ENCODE results near the gene APOA1. TPM values are rescaled to one million over a fixed set of nuclear protein-coding genes. Genes with fewer than 3 reads are reported as not detected.

The APOA1 gene
- polyA plus RNA-seq, 4 donors, result 62.3 to 22,236 (median 8,002) TPM

- Histone ChIP-seq H3K36me3 (ENCODE audit: control insufficient read depth in 3 of 3, insufficient read depth in 2 of 3, low read depth in 1 of 3, low read length in 3 of 3) (peaks cover 11 to 60% (median 16%) of the 10 kb centered on the region in 3 donors), H3K27me3 (ENCODE audit: control insufficient read depth in 3 of 3, insufficient read depth in 3 of 3, low read length in 3 of 3) (no peaks in the 10 kb centered on the region), H3K4me3 (ENCODE audit: low read depth in 1 of 3, low read length in 3 of 3) (no peak overlapping the region), H3K9me3 (ENCODE audit: control insufficient read depth in 2 of 2, insufficient read depth in 1 of 2, low read depth in 1 of 2, low read length in 1 of 2) (no peaks in the 10 kb centered on the region), H3K4me1 (ENCODE audit: control insufficient read depth in 3 of 3, insufficient read depth in 2 of 3, low read depth in 1 of 3, low read length in 2 of 3) (peaks cover 8 to 14% (median 10%) of the 10 kb centered on the region in 3 donors), H3K27ac (ENCODE audit: low read depth in 1 of 3, low read length in 2 of 3) (no peak overlapping the region)
- no peak for DNase-seq
- FAIRE-seq, result no peak
- 88 to 90% (median 88%) methylated on average over 7 of the region's 7 CpGs for WGBS, 3 donors
Measured at GRCh38 chr11:116857936-116858335, 20.5 kb upstream of the APOA1 start.

DNA sequence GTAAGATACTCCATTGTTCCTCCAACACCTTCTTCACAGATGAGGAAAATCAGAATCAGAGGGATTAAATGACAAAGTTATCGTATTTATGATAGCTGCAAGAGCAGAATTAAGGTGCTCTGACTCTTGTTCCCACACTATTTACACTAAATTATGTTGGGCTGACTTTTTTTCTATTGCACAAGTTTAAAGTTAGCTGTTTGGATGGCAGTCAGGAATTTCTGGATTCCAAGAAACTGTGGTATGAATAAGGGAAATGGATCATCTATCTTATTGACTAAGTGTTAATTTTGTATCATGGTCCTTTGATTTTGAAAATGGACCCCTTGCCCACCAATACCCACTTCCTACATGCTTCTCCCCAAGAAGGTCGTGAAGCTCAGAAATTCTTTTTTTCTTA, 19.9 kb upstream of the APOA1 start:
- H3K27me3 ChIP-seq (ENCODE audit: control insufficient read depth in 3 of 3, insufficient read depth in 3 of 3, low read length in 3 of 3), result no peaks in the 10 kb centered on the region
- peaks cover 8 to 21% (median 16%) of the 10 kb centered on the region in 3 donors for H3K4me1 ChIP-seq (ENCODE audit: control insufficient read depth in 3 of 3, insufficient read depth in 2 of 3, low read depth in 1 of 3, low read length in 2 of 3)
- H3K27ac ChIP-seq (ENCODE audit: low read depth in 1 of 3, low read length in 2 of 3), result no peak overlapping the region
- FAIRE-seq, result no peak
- H3K4me3 ChIP-seq (ENCODE audit: low read depth in 1 of 3, low read length in 3 of 3), result no peak overlapping the region
- H3K9me3 ChIP-seq (ENCODE audit: control insufficient read depth in 2 of 2, insufficient read depth in 1 of 2, low read depth in 1 of 2, low read length in 1 of 2), result no peaks in the 10 kb centered on the region
- peaks cover 11 to 55% (median 16%) of the 10 kb centered on the region in 3 donors for H3K36me3 ChIP-seq (ENCODE audit: control insufficient read depth in 3 of 3, insufficient read depth in 2 of 3, low read depth in 1 of 3, low read length in 3 of 3)
- 86 to 98% (median 93%) methylated on average over 2 of the region's 2 CpGs for WGBS, 3 donors
- DNase-seq, result no peak

DNA sequence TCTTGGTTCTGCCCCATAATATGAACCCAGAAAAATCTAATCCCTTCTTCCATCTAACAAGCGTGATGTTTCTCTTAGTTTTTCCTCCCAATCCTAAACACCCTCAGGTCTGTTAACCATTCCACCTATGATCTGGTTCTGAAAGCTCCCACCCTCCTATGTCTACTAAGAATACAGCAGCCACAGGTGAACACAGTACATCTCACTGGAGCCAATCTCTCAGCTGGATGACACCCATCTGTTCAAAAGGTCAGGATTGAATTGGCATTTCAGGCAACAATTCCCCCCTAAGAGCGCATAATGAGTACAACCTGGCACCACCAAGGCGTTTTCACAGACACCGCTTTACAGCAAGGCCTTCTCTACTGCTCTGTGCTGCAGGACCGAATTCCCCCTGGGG, 19.0 kb upstream of the APOA1 start:
- Histone ChIP-seq H3K4me1 (ENCODE audit: control insufficient read depth in 3 of 3, insufficient read depth in 2 of 3, low read depth in 1 of 3, low read length in 2 of 3) (peaks cover 16 to 30% (median 22%) of the 10 kb centered on the region in 3 donors), H3K4me3 (ENCODE audit: low read depth in 1 of 3, low read length in 3 of 3) (no peak overlapping the region), H3K27ac (ENCODE audit: low read depth in 1 of 3, low read length in 2 of 3) (no peak overlapping the region), H3K36me3 (ENCODE audit: control insufficient read depth in 3 of 3, insufficient read depth in 2 of 3, low read depth in 1 of 3, low read length in 3 of 3) (peaks cover 8 to 51% (median 16%) of the 10 kb centered on the region in 3 donors), H3K9me3 (ENCODE audit: control insufficient read depth in 2 of 2, insufficient read depth in 1 of 2, low read depth in 1 of 2, low read length in 1 of 2) (no peaks in the 10 kb centered on the region), H3K27me3 (ENCODE audit: control insufficient read depth in 3 of 3, insufficient read depth in 3 of 3, low read length in 3 of 3) (no peaks in the 10 kb centered on the region)
- 77 to 94% (median 85%) methylated on average over 5 of the region's 5 CpGs for WGBS, 3 donors
- no peak for DNase-seq
- no peak for FAIRE-seq

- peak overlapping the region in 2 of 3 donors; percentile 7 to 30 for H3K27ac ChIP-seq (ENCODE audit: low read depth in 1 of 3, low read length in 2 of 3)
- 86 to 94% (median 90%) methylated on average over 7 of the region's 7 CpGs for WGBS, 3 donors
- H3K4me1 ChIP-seq (ENCODE audit: control insufficient read depth in 3 of 3, insufficient read depth in 2 of 3, low read depth in 1 of 3, low read length in 2 of 3), result peaks cover 18 to 31% (median 25%) of the 10 kb centered on the region in 3 donors
- H3K27me3 ChIP-seq (ENCODE audit: control insufficient read depth in 3 of 3, insufficient read depth in 3 of 3, low read length in 3 of 3), result no peaks in the 10 kb centered on the region
- DNase-seq, result no peak
- no peak for FAIRE-seq
- no peaks in the 10 kb centered on the region for H3K9me3 ChIP-seq (ENCODE audit: control insufficient read depth in 2 of 2, insufficient read depth in 1 of 2, low read depth in 1 of 2, low read length in 1 of 2)
- H3K4me3 ChIP-seq (ENCODE audit: low read depth in 1 of 3, low read length in 3 of 3), result no peak overlapping the region
- H3K36me3 ChIP-seq (ENCODE audit: control insufficient read depth in 3 of 3, insufficient read depth in 2 of 3, low read depth in 1 of 3, low read length in 3 of 3), result peaks cover 5 to 47% (median 9%) of the 10 kb centered on the region in 3 donors
Measured at GRCh38 chr11:116855413-116855812, 18.0 kb upstream of the APOA1 start.

GRCh38 chr11:116853461-116854073, 16.1 kb upstream of the APOA1 start:
- FAIRE-seq (no peak), DNase-seq (peak in 1 of 2 donors; percentile 73)
- Histone ChIP-seq H3K27ac (ENCODE audit: low read depth in 1 of 3, low read length in 2 of 3) (peak overlapping the region; percentile 66 to 92 (median 85)), H3K27me3 (ENCODE audit: control insufficient read depth in 3 of 3, insufficient read depth in 3 of 3, low read length in 3 of 3) (no peaks in the 10 kb centered on the region), H3K9me3 (ENCODE audit: control insufficient read depth in 2 of 2, insufficient read depth in 1 of 2, low read depth in 1 of 2, low read length in 1 of 2) (no peaks in the 10 kb centered on the region), H3K4me3 (ENCODE audit: low read depth in 1 of 3, low read length in 3 of 3) (no peak overlapping the region), H3K4me1 (ENCODE audit: control insufficient read depth in 3 of 3, insufficient read depth in 2 of 3, low read depth in 1 of 3, low read length in 2 of 3) (peaks cover 18 to 31% (median 25%) of the 10 kb centered on the region in 3 donors), H3K36me3 (ENCODE audit: control insufficient read depth in 3 of 3, insufficient read depth in 2 of 3, low read depth in 1 of 3, low read length in 3 of 3) (peaks cover 2 to 49% (median 12%) of the 10 kb centered on the region in 3 donors)
- 51 to 56% (median 52%) methylated on average over 6 of the region's 6 CpGs for WGBS, 3 donors

- Histone ChIP-seq H3K4me3 (ENCODE audit: low read depth in 1 of 3, low read length in 3 of 3) (no peak overlapping the region), H3K27ac (ENCODE audit: low read depth in 1 of 3, low read length in 2 of 3) (peak overlapping the region; percentile 66 to 92 (median 85)), H3K4me1 (ENCODE audit: control insufficient read depth in 3 of 3, insufficient read depth in 2 of 3, low read depth in 1 of 3, low read length in 2 of 3) (peaks cover 18 to 31% (median 25%) of the 10 kb centered on the region in 3 donors), H3K36me3 (ENCODE audit: control insufficient read depth in 3 of 3, insufficient read depth in 2 of 3, low read depth in 1 of 3, low read length in 3 of 3) (peaks cover 2 to 48% (median 2%) of the 10 kb centered on the region in 3 donors), H3K27me3 (ENCODE audit: control insufficient read depth in 3 of 3, insufficient read depth in 3 of 3, low read length in 3 of 3) (no peaks in the 10 kb centered on the region), H3K9me3 (ENCODE audit: control insufficient read depth in 2 of 2, insufficient read depth in 1 of 2, low read depth in 1 of 2, low read length in 1 of 2) (no peaks in the 10 kb centered on the region)
- WGBS, 3 donors, result 39 to 46% (median 43%) methylated on average over 5 of the region's 5 CpGs
- peak; percentile 75 to 93 for DNase-seq
- FAIRE-seq, result no peak
Measured at GRCh38 chr11:116852261-116853031, 15.0 kb upstream of the APOA1 start.

DNA sequence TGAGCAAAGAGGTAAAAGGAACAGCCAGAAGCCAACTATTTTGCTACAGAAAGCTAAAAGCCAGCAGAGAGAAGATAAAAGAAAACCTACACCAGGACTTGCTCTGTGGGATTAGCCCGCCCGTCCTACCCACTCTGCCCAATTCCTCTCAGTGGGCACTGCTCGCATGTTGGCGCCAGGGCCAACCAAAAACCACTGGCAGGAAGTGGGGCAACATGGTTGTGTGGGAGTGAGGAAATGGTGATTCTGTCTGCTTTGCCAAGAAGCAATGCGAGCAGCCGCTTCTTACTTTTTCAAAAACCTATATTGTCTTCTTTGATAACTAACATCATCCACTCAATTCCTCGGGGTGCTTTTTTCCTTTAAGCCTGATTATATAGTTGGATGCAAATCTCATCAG, 14.2 kb upstream of the APOA1 start:
- Histone ChIP-seq H3K36me3 (ENCODE audit: control insufficient read depth in 3 of 3, insufficient read depth in 2 of 3, low read depth in 1 of 3, low read length in 3 of 3) (peaks cover 2 to 55% (median 2%) of the 10 kb centered on the region in 3 donors), H3K27me3 (ENCODE audit: control insufficient read depth in 3 of 3, insufficient read depth in 3 of 3, low read length in 3 of 3) (no peaks in the 10 kb centered on the region), H3K27ac (ENCODE audit: low read depth in 1 of 3, low read length in 2 of 3) (peak overlapping the region; percentile 66 to 88 (median 85)), H3K4me3 (ENCODE audit: low read depth in 1 of 3, low read length in 3 of 3) (no peak overlapping the region), H3K9me3 (ENCODE audit: control insufficient read depth in 2 of 2, insufficient read depth in 1 of 2, low read depth in 1 of 2, low read length in 1 of 2) (no peaks in the 10 kb centered on the region), H3K4me1 (ENCODE audit: control insufficient read depth in 3 of 3, insufficient read depth in 2 of 3, low read depth in 1 of 3, low read length in 2 of 3) (peaks cover 18 to 31% (median 25%) of the 10 kb centered on the region in 3 donors)
- FAIRE-seq (no peak), DNase-seq (no peak)
- 63 to 88% (median 81%) methylated on average over 7 of the region's 7 CpGs for WGBS, 3 donors

GRCh38 chr11:116849486-116849885, 12.1 kb upstream of the APOA1 start:
- FAIRE-seq (no peak), DNase-seq (no peak)
- WGBS, 3 donors, result 87 to 97% (median 95%) methylated on average over 6 of the region's 6 CpGs
- Histone ChIP-seq H3K4me3 (ENCODE audit: low read depth in 1 of 3, low read length in 3 of 3) (no peak overlapping the region), H3K9me3 (ENCODE audit: control insufficient read depth in 2 of 2, insufficient read depth in 1 of 2, low read depth in 1 of 2, low read length in 1 of 2) (no peaks in the 10 kb centered on the region), H3K27me3 (ENCODE audit: control insufficient read depth in 3 of 3, insufficient read depth in 3 of 3, low read length in 3 of 3) (no peaks in the 10 kb centered on the region), H3K27ac (ENCODE audit: low read depth in 1 of 3, low read length in 2 of 3) (no peak overlapping the region), H3K36me3 (ENCODE audit: control insufficient read depth in 3 of 3, insufficient read depth in 2 of 3, low read depth in 1 of 3, low read length in 3 of 3) (peaks cover 5 to 54% (median 15%) of the 10 kb centered on the region in 3 donors), H3K4me1 (ENCODE audit: control insufficient read depth in 3 of 3, insufficient read depth in 2 of 3, low read depth in 1 of 3, low read length in 2 of 3) (peaks cover 18 to 31% (median 24%) of the 10 kb centered on the region in 3 donors)
